GM18526 (cell line): ENCODE results near the gene LNPK.

Experiments
- POLR2A ChIP-seq: IDR thresholded peaks from 3 replicates; pipeline ENCODE4 v1.6.1; 2011; ENCODE audit not compliant: insufficient read length; ENCODE audit errors: extremely low read depth

Gene LNPK

GRCh38 chr2:176001916-176002687 is at the start of gene LNPK:
Gene LNPK, minus strand, starts transcription at chr2:176002267. Its CDS starts 6,683 bp downstream, at chr2:175995584.
- TF ChIP-seq POLR2A = peak; percentile 84

GRCh38 chr2:176039375-176039774 is 37.3 kb upstream of the LNPK start:
- no peak for TF ChIP-seq POLR2A

- no peak for TF ChIP-seq POLR2A
Observed at GRCh38 chr2:176038694-176039093, 36.6 kb upstream of the LNPK start.

GRCh38 chr2:176035013-176035691 is 33.1 kb upstream of the LNPK start:
- TF ChIP-seq POLR2A = no peak

- TF ChIP-seq POLR2A = no peak
Observed at GRCh38 chr2:176027806-176028205, 25.7 kb upstream of the LNPK start.

- TF ChIP-seq POLR2A = no peak
Observed at GRCh38 chr2:176025932-176026331, 23.9 kb upstream of the LNPK start.

GRCh38 chr2:176024083-176024482 is 22.0 kb upstream of the LNPK start:
- TF ChIP-seq POLR2A = no peak

GRCh38 chr2:176022048-176022447 is 20.0 kb upstream of the LNPK start:
- TF ChIP-seq POLR2A = no peak

GRCh38 chr2:176020400-176020799 is 18.3 kb upstream of the LNPK start:
- TF ChIP-seq POLR2A = no peak

- no peak for TF ChIP-seq POLR2A
Observed at GRCh38 chr2:176018708-176019107, 16.6 kb upstream of the LNPK start.

- TF ChIP-seq POLR2A = no peak
Observed at GRCh38 chr2:176009445-176009844, 7.4 kb upstream of the LNPK start.

GRCh38 chr2:176004934-176005333 is 2.9 kb upstream of the LNPK start:
- TF ChIP-seq POLR2A = no peak

- no peak for TF ChIP-seq POLR2A
Observed at GRCh38 chr2:176003958-176004357, 1.9 kb upstream of the LNPK start.

- no peak for TF ChIP-seq POLR2A
Observed at GRCh38 chr2:176002688-176003210, 682 bp upstream of the LNPK start.

GRCh38 chr2:176001281-176001915 is 669 bp downstream of the LNPK start:
- TF ChIP-seq POLR2A = no peak
